K562 (cell line): ENCODE results near the gene JADE2. TPM values are rescaled to one million over a fixed set of nuclear protein-coding genes. Genes with fewer than 3 reads are reported as not detected.

ENCODE experiments used
- ETV5 ChIP-seq: sonication (generic); formaldehyde crosslinking; IDR thresholded peaks from 2 replicates; pipeline ENCODE4 v1.4.0; 2020; ENCODE audit warnings: low read depth, mild to moderate bottlenecking, missing genetic modification reagents
- FOXP1 ChIP-seq: sonication (generic); formaldehyde crosslinking; IDR thresholded peaks from 2 replicates; pipeline ENCODE4 v1.8.0; 2022; ENCODE audit warnings: mild to moderate bottlenecking, missing genetic modification reagents
- GTF2A2 ChIP-seq: IDR thresholded peaks from 2 replicates; pipeline ENCODE4 v1.6.1; 2016; ENCODE audit warnings: mild to moderate bottlenecking, missing genetic modification characterization, missing compliant biosample characterization
- HMG20B ChIP-seq: fragments of 250-450 bp; sonication (Bioruptor Pico); IDR thresholded peaks from 2 replicates; pipeline ENCODE4 v1.5.0; 2021; ENCODE audit warnings: mild to moderate bottlenecking
- PCBP2 ChIP-seq: fragments of 200-400 bp; formaldehyde crosslinking; IDR thresholded peaks from 2 replicates; pipeline ENCODE4 v1.6.1; 2018; ENCODE audit warnings: low read length, low read depth, mild to moderate bottlenecking, moderate library complexity; ENCODE audit not compliant: poor library complexity, severe bottlenecking
- REST ChIP-seq, 2 experiments: fragments of 450-650 bp; formaldehyde crosslinking in 1 of 2; IDR thresholded peaks; 2 replicates each; pipeline versions ENCODE4 v1.4.0 to v1.6.1; 2014 to 2020; ENCODE audit warnings: mild to moderate bottlenecking in 2 of 2, borderline replicate concordance in 1 of 2, low read depth in 1 of 2
- TFAP4 ChIP-seq: sonication (generic); formaldehyde crosslinking; IDR thresholded peaks from 2 replicates; pipeline ENCODE4 v1.8.0; 2022; ENCODE audit warnings: missing genetic modification reagents, mild to moderate bottlenecking, moderate library complexity, borderline replicate concordance
- TSHZ1 ChIP-seq: fragments of 250-450 bp; sonication (Bioruptor Pico); IDR thresholded peaks from 2 replicates; pipeline ENCODE4 v1.4.0; 2020; ENCODE audit warnings: mild to moderate bottlenecking, moderate library complexity
- ZNF324 ChIP-seq: fragments of 250-450 bp; sonication (Bioruptor Pico); IDR thresholded peaks from 2 replicates; pipeline ENCODE4 v1.4.0; 2020; ENCODE audit warnings: mild to moderate bottlenecking
- polyA plus RNA-seq, 8 experiments: library from polyadenylated mRNA; depleted of rRNA in 4 of 8; stranded (reverse) in 5 of 8; unstranded in 3 of 8; fragments of >200 nt; fragmentation: Nextera tagmentation in 2 of 8; fragmentation: Illumina TruSeq in 1 of 8; extraction: Ambion mirVana in 2 of 8; extraction: Trizol in 1 of 8; gene quantifications; 2 replicates each; pipeline versions ENCODE4 v1.2.1 to v1.2.3, GENCODE V29; 2011 to 2014; ENCODE audit warnings: inconsistent platforms in 1 of 8, missing spikeins in 1 of 8
- total RNA-seq, 7 experiments: library from RNA; depleted of rRNA in 6 of 7; stranded (reverse); fragments of >200 nt in 6 of 7; fragmentation: Illumina TruSeq in 2 of 7; extraction: Trizol in 2 of 7; gene quantifications; 2 replicates each; pipeline versions ENCODE4 v1.2.1 to v1.2.3, GENCODE V29; 2011 to 2021; ENCODE audit warnings: low replicate concordance in 1 of 7

Gene JADE2
- total and polyA plus RNA-seq, 9 of the 15 experiments (the other 6 are each of a cell fraction or from before 2014, with no cell fraction given) = 0.50 to 23.3 (median 9.1) TPM

- peak; percentile 98 for TF ChIP-seq REST (IDR thresholded peaks at IDR 0.05; ENCODE audit: borderline replicate concordance)
- TF ChIP-seq REST (CRISPR knock-in tag; IDR thresholded peaks at IDR 0.05; ENCODE audit: low read depth) = peak; percentile 93
- TF ChIP-seq TFAP4 (CRISPR knock-in tag) = peak; percentile 64; the same call in 1 of the 2 replicates
- TF ChIP-seq TSHZ1 (CRISPR knock-in tag) = no peak
- TF ChIP-seq HMG20B (CRISPR knock-in tag) = no peak
- TF ChIP-seq FOXP1 (CRISPR knock-in tag) = peak; percentile 65; the same call in 1 of the 2 replicates
- TF ChIP-seq ETV5 = no peak
- no peak for TF ChIP-seq PCBP2
- TF ChIP-seq GTF2A2 (tag) = no peak
- TF ChIP-seq ZNF324 = no peak
These were observed 16.4 kb downstream of the JADE2 start (continued) for GRCh38 chr5:134541736-134542376.
